Kidney (tissue), 14 donors: ENCODE results near the gene CTTN. TPM values are rescaled to one million over a fixed set of nuclear protein-coding genes. Genes with fewer than 3 reads are reported as not detected.

Source experiments
- DNase-seq, 5 donors: peaks; one replicate each; pipeline ENCODE4 v3.0.0-alpha.2; 2013 to 2020
- FAIRE-seq: peaks from 2 replicates; lab custom pipeline; 2012; peaks lifted over from hg19 to GRCh38; lab: Jason Lieb, UNC
- H3K27ac ChIP-seq, 2 donors: one replicate each; pipeline ENCODE4 v1.7.0; 2013; ENCODE audit warnings: low read depth in 2 of 2, low read length in 2 of 2, inconsistent platforms in 1 of 2
- H3K27me3 ChIP-seq: one replicate; pipeline ENCODE4 v1.7.1; 2013; ENCODE audit warnings: low read length, inconsistent platforms; ENCODE audit not compliant: control insufficient read depth, insufficient read depth
- H3K36me3 ChIP-seq, 3 donors: one replicate each; pipeline versions ENCODE4 v1.7.0 to v1.7.1; 2013; ENCODE audit warnings: low read length in 3 of 3, control low read depth in 1 of 3, inconsistent platforms in 1 of 3; ENCODE audit not compliant: insufficient read depth in 3 of 3, control insufficient read depth in 2 of 3
- H3K4me1 ChIP-seq, 3 donors: one replicate each; pipeline versions ENCODE4 v1.7.0 to v1.7.1; 2013; ENCODE audit warnings: low read length in 3 of 3, inconsistent platforms in 1 of 3, low read depth in 1 of 3; ENCODE audit not compliant: control insufficient read depth in 2 of 3, insufficient read depth in 2 of 3
- H3K4me3 ChIP-seq, 3 donors: one replicate each; pipeline versions ENCODE4 v1.7.0 to v1.8.1; 2013; ENCODE audit warnings: low read length in 3 of 3, control low read depth in 1 of 3, inconsistent platforms in 1 of 3
- H3K9ac ChIP-seq, 3 donors: one replicate each; pipeline versions ENCODE4 v1.7.0 to v1.7.1; 2013; ENCODE audit warnings: low read length in 3 of 3, control low read depth in 1 of 3, inconsistent platforms in 1 of 3
- H3K9me3 ChIP-seq, 3 donors: one replicate each; pipeline versions ENCODE4 v1.7.0 to v1.7.1; 2013; ENCODE audit warnings: low read length in 3 of 3, control low read depth in 1 of 3, inconsistent platforms in 1 of 3; ENCODE audit not compliant: control insufficient read depth in 2 of 3, insufficient read depth in 1 of 3
- intact Hi-C: fragments of 100-400 bp; cut with DNase I; formaldehyde crosslinking; loops from one replicate; pipeline ENCODE4 v1.11.1; 2022
- polyA plus RNA-seq: library from polyadenylated mRNA; stranded (reverse); fragments of 350-450 nt; fragmentation: Illumina TruSeq; extraction: RNeasy Lipid Tissue Mini Kit (QIAGEN cat#74804); gene quantifications from one replicate; pipeline ENCODE4 v1.2.3, GENCODE V29; 2014; ENCODE audit warnings: low read depth, low replicate concordance; ENCODE audit not compliant: insufficient read depth
- total RNA-seq: library from RNA; stranded (reverse); fragmentation: NEBNext Ultra II Directional; extraction: Animal tissue kit (Norgen Biotek cat#: 25700); gene quantifications from one replicate; pipeline ENCODE4 v1.2.1, GENCODE V29; 2021
- TF ChIP-seq, protein P1 (sequence below): IDR thresholded peaks from 3 replicates; pipeline ENCODE4 v1.5.1; 2012; ENCODE audit warnings: mild to moderate bottlenecking, moderate library complexity, borderline replicate concordance; ENCODE audit not compliant: insufficient read depth; ENCODE audit errors: extremely low read depth
- donor health status: control.
- donor health status: control.
- donor health status: control.
- donor health status: control.
- donor health status: control.
- donor health status: DM: yes; HTN: yes; CAD: no.
- donor health status: Normal renal cell carcinoma (clear cell type).

CTTN gene
- total and polyA plus RNA-seq, 2 donors from 2014 or later, result 84.9 to 316 TPM

DNA sequence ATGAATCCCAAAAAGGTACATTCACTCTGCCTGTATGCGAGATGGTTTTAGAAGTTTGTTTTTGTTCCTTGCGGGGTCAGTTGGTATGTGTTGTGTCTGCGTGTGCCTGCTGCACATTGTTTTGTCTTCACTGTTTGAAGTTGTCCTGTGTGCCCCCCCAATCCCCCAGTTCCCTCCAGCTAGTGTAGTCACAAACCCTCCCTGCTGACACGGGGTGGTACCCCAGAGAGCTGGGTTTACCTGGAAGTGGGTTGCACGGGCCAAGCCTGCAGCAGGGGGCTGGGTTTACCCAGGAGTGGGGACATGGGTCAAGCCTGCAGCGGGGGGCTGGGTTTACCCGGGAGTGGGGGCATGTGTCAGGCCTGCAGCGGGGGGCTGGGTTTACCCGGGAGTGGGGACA, 22.2 kb downstream of the CTTN start:
- Histone ChIP-seq H3K27me3 (no peaks in the 10 kb centered on the region), H3K36me3 (peaks cover 0 to 65% (median 41%) of the 10 kb centered on the region in 3 donors), H3K9me3 (no peaks in the 10 kb centered on the region), H3K9ac (no peak overlapping the region), H3K4me1 (no peaks in the 10 kb centered on the region), H3K4me3 (no peak overlapping the region), H3K27ac (no peak overlapping the region)
- intact Hi-C loops, result no loop called here
- TF ChIP-seq, protein P1, sequence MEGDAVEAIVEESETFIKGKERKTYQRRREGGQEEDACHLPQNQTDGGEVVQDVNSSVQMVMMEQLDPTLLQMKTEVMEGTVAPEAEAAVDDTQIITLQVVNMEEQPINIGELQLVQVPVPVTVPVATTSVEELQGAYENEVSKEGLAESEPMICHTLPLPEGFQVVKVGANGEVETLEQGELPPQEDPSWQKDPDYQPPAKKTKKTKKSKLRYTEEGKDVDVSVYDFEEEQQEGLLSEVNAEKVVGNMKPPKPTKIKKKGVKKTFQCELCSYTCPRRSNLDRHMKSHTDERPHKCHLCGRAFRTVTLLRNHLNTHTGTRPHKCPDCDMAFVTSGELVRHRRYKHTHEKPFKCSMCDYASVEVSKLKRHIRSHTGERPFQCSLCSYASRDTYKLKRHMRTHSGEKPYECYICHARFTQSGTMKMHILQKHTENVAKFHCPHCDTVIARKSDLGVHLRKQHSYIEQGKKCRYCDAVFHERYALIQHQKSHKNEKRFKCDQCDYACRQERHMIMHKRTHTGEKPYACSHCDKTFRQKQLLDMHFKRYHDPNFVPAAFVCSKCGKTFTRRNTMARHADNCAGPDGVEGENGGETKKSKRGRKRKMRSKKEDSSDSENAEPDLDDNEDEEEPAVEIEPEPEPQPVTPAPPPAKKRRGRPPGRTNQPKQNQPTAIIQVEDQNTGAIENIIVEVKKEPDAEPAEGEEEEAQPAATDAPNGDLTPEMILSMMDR, result no peak
- no peak for DNase-seq
- FAIRE-seq, result no peak

DNA sequence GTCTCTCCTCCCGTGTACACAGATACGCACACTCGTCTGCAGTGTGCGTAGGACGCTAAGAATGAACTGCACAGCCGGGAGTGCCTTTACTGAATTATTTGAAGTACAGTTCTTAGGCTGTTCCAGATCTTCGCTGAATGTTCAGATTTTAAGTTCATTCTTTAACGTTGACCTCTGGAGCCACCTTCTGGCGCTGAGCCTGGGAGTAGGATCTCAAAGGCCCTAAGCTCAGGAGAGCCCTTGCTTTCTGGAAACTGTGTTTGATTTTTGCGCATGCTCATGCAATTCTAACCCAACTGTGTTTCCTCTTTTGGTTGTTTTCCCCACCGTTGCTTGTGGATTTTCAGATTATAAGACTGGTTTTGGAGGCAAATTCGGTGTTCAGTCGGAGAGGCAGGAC, 22.8 kb downstream of the CTTN start:
- intact Hi-C loops, result no loop called here
- Histone ChIP-seq H3K27me3 (no peaks in the 10 kb centered on the region), H3K4me1 (no peaks in the 10 kb centered on the region), H3K9ac (no peak overlapping the region), H3K27ac (no peak overlapping the region), H3K9me3 (no peaks in the 10 kb centered on the region), H3K4me3 (no peak overlapping the region), H3K36me3 (peaks cover 0 to 63% (median 40%) of the 10 kb centered on the region in 3 donors)
- no peak for DNase-seq
- TF ChIP-seq, protein P1, result no peak
- no peak for FAIRE-seq

DNA sequence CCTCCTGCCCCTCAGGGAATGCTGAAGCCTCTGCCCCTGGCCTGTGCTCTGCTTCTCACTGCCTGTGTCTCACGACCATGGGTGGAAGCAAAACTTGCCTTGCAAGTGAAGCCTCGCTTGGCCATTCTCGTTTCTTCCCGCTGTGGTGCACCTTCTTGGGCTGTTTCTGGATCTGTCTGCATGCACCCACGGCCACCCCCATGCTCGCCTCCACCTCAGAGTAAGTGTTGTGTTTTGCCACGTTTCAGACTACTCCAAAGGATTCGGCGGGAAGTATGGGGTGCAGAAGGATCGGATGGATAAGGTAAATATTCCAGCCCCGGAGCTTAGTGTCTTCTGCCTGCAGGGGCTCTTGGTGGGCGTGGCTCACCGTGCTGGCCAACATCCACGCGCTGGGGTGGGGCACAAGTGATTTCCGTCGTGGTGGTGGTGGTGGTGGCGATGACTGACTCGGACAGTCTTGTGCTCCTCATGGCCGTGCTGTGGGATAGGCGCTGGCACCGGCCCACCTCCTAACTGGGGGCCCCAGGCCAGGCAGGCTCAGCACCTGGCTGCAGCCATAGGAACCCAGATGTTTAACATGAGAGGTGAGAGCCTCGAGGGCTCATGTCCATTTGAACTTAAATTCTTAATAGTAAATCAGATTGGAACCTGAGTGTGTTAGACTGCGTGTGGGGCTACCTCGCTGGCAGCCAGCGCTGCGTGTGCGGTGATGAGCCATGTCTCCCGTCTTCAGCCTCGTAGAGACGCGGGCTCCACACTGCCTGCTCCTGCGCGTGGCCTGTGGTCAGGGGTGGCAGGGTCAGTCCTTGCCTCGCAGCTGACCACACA, 24.6 kb downstream of the CTTN start:
- TF ChIP-seq, protein P1, result no peak
- no peak overlapping the region for H3K9ac ChIP-seq
- no peaks in the 10 kb centered on the region for H3K4me1 ChIP-seq
- H3K4me3 ChIP-seq, result no peak overlapping the region
- peaks cover 0 to 61% (median 38%) of the 10 kb centered on the region in 3 donors for H3K36me3 ChIP-seq
- DNase-seq, result no peak
- no peaks in the 10 kb centered on the region for H3K27me3 ChIP-seq
- no peak overlapping the region for H3K27ac ChIP-seq
- H3K9me3 ChIP-seq, result no peaks in the 10 kb centered on the region
- FAIRE-seq, result no peak
- intact Hi-C loops, result no loop called here
